ENCODE results near the gene DOCK4.
"Not testable (repeated sequence)": the region's sequence is repeated elsewhere in the genome, so short reads cannot be mapped to it uniquely, and the experiment has no call there.

Gene DOCK4

GRCh38 chr7:111937163-111937562 is 269.0 kb downstream of the DOCK4 start:
- no peak for DNase-seq

- DNase-seq, result no peak
Measured at GRCh38 chr7:111933609-111934008, 272.6 kb downstream of the DOCK4 start.

- no peak for DNase-seq
Measured at GRCh38 chr7:111931958-111932357, 274.2 kb downstream of the DOCK4 start.

- no peak for DNase-seq
Measured at GRCh38 chr7:111931016-111931517, 275.1 kb downstream of the DOCK4 start.

GRCh38 chr7:111929264-111929663 is 276.9 kb downstream of the DOCK4 start:
- no peak for DNase-seq

- DNase-seq, result no peak
Measured at GRCh38 chr7:111927353-111928019, 278.7 kb downstream of the DOCK4 start.

- no peak for DNase-seq
Measured at GRCh38 chr7:111920329-111920728, 285.9 kb downstream of the DOCK4 start.

GRCh38 chr7:111919631-111920179 is 286.5 kb downstream of the DOCK4 start:
- DNase-seq, result no peak

- no peak for DNase-seq
Measured at GRCh38 chr7:111919164-111919563, 287.0 kb downstream of the DOCK4 start.

- DNase-seq, result no peak
Measured at GRCh38 chr7:111918461-111918860, 287.7 kb downstream of the DOCK4 start.

GRCh38 chr7:111917404-111917803 is 288.8 kb downstream of the DOCK4 start:
- DNase-seq, result not testable (repeated sequence)

- DNase-seq, result no peak
Measured at GRCh38 chr7:111914291-111914690, 291.9 kb downstream of the DOCK4 start.

GRCh38 chr7:111911166-111911961 is 294.8 kb downstream of the DOCK4 start:
- DNase-seq, result no peak

GRCh38 chr7:111910656-111911055 is 295.5 kb downstream of the DOCK4 start:
- no peak for DNase-seq

- DNase-seq, result not testable (repeated sequence)
Measured at GRCh38 chr7:111908673-111909072, 297.5 kb downstream of the DOCK4 start.

GRCh38 chr7:111903797-111904196 is 302.4 kb downstream of the DOCK4 start:
- no peak for DNase-seq

- no peak for DNase-seq
Measured at GRCh38 chr7:111903016-111903415, 303.2 kb downstream of the DOCK4 start.

GRCh38 chr7:111900283-111900682 is 305.9 kb downstream of the DOCK4 start:
- DNase-seq, result no peak

GRCh38 chr7:111895049-111895448 is 311.1 kb downstream of the DOCK4 start:
- DNase-seq, result no peak

GRCh38 chr7:111894518-111894917 is 311.7 kb downstream of the DOCK4 start:
- no peak for DNase-seq

- no peak for DNase-seq
Measured at GRCh38 chr7:111893190-111893589, 313.0 kb downstream of the DOCK4 start.

GRCh38 chr7:111892588-111892987 is 313.6 kb downstream of the DOCK4 start:
- no peak for DNase-seq

- DNase-seq, result no peak
Measured at GRCh38 chr7:111887734-111888133, 318.5 kb downstream of the DOCK4 start.

GRCh38 chr7:111886233-111886632 is 320.0 kb downstream of the DOCK4 start:
- no peak for DNase-seq
